ENCODE measurements around the gene MGAM2.
"Not testable (repeated sequence)": the region's sequence is repeated elsewhere in the genome, so short reads cannot be mapped to it uniquely, and the experiment has no call there.

Gene MGAM2

GRCh38 chr7:142111499-142111898 lies at the start of gene MGAM2:
Gene MGAM2, plus strand, starts transcription at chr7:142111718. Its CDS starts 5,156 bp downstream, at chr7:142116874.
- DNase-seq (ENCODE audit: low read depth in 2 of 2) = no peak

GRCh38 chr7:142063551-142064442 lies 47.7 kb upstream of the MGAM2 start:
- DNase-seq (ENCODE audit: low read depth in 2 of 2) = no peak

GRCh38 chr7:142066536-142066935 lies 45.0 kb upstream of the MGAM2 start:
- no peak for DNase-seq (ENCODE audit: low read depth in 2 of 2)

- DNase-seq (ENCODE audit: low read depth in 2 of 2) = no peak
Measured at GRCh38 chr7:142077762-142078161, 33.8 kb upstream of the MGAM2 start.

GRCh38 chr7:142083605-142084004 lies 27.9 kb upstream of the MGAM2 start:
- no peak for DNase-seq (ENCODE audit: low read depth in 2 of 2)

GRCh38 chr7:142085428-142085827 lies 26.1 kb upstream of the MGAM2 start:
- no peak for DNase-seq (ENCODE audit: low read depth in 2 of 2)

- no peak for DNase-seq (ENCODE audit: low read depth in 2 of 2)
Measured at GRCh38 chr7:142088022-142088714, 23.4 kb upstream of the MGAM2 start.

- no peak for DNase-seq (ENCODE audit: low read depth in 2 of 2)
Measured at GRCh38 chr7:142089035-142089434, 22.5 kb upstream of the MGAM2 start.

- DNase-seq (ENCODE audit: low read depth in 2 of 2) = no peak
Measured at GRCh38 chr7:142091961-142092360, 19.6 kb upstream of the MGAM2 start.

GRCh38 chr7:142094861-142095260 lies 16.7 kb upstream of the MGAM2 start:
- no peak for DNase-seq (ENCODE audit: low read depth in 2 of 2)

GRCh38 chr7:142097571-142097970 lies 13.9 kb upstream of the MGAM2 start:
- no peak for DNase-seq (ENCODE audit: low read depth in 2 of 2)

- DNase-seq (ENCODE audit: low read depth in 2 of 2) = no peak
Measured at GRCh38 chr7:142098004-142098403, 13.5 kb upstream of the MGAM2 start.

GRCh38 chr7:142099347-142099746 lies 12.2 kb upstream of the MGAM2 start:
- not testable (repeated sequence) for DNase-seq (ENCODE audit: low read depth in 2 of 2)

GRCh38 chr7:142100634-142101033 lies 10.9 kb upstream of the MGAM2 start:
- no peak for DNase-seq (ENCODE audit: low read depth in 2 of 2)

- not testable (repeated sequence) for DNase-seq (ENCODE audit: low read depth in 2 of 2)
Measured at GRCh38 chr7:142101794-142102193, 9.7 kb upstream of the MGAM2 start.

- DNase-seq (ENCODE audit: low read depth in 2 of 2) = no peak
Measured at GRCh38 chr7:142104550-142105527, 6.7 kb upstream of the MGAM2 start.

- no peak for DNase-seq (ENCODE audit: low read depth in 2 of 2)
Measured at GRCh38 chr7:142108728-142109505, 2.6 kb upstream of the MGAM2 start.

GRCh38 chr7:142110098-142110497 lies 1.4 kb upstream of the MGAM2 start:
- no peak for DNase-seq (ENCODE audit: low read depth in 2 of 2)

GRCh38 chr7:142110638-142111037 lies 880 bp upstream of the MGAM2 start:
- DNase-seq (ENCODE audit: low read depth in 2 of 2) = no peak

- DNase-seq (ENCODE audit: low read depth in 2 of 2) = no peak
Measured at GRCh38 chr7:142112086-142112485, 568 bp downstream of the MGAM2 start.

- DNase-seq (ENCODE audit: low read depth in 2 of 2) = no peak
Measured at GRCh38 chr7:142114207-142114606, 2.7 kb downstream of the MGAM2 start.

Data from stimulated activated CD4-positive, alpha-beta T cell treated with anti-CD3 and anti-CD28 coated beads, Interleukin-15, amount 100 ng/mL, for 48 hours (primary cell).